HepG2 (cell line): ENCODE data around the gene ATAD2B. TPM values are rescaled to one million over a fixed set of nuclear protein-coding genes. Genes with fewer than 3 reads are reported as not detected.

Experiments
- ATAC-seq: fragments of 200-7000 bp; cut with Tn5 transposase; 3 replicates; pipeline ENCODE4 v1.9.1; 2020; ENCODE audit warnings: mild to moderate bottlenecking, moderate library complexity
- BruUV-seq: library from RNA; stranded (reverse); fragments of 400-500 nt; replicated peaks from 2 replicates; lab custom pipeline; 2021; lab: Mats Ljungman, UMichigan
- CTCF ChIA-PET: fragments of 300-600 bp; formaldehyde crosslinking; extraction: SDS; loops from one replicate; lab custom pipeline; 2021; ENCODE audit warnings: low total read pairs, inconsistent platforms, low intra/inter-chr PET ratio; lab: Yijun Ruan, JAX
- POLR2A ChIA-PET: fragments of 350-600 bp; sonication (Branson Sonifier 250); formaldehyde crosslinking; loops from one replicate; lab custom pipeline; 2020; ENCODE audit warnings: antibody characterized with exemption, inconsistent platforms; lab: Yijun Ruan, JAX
- DNase-seq: peaks from one replicate; pipeline ENCODE4 v3.0.0-alpha.2; 2015; ENCODE audit warnings: low spot score
- FAIRE-seq: peaks from 3 replicates; lab custom pipeline; 2011; peaks lifted over from hg19 to GRCh38; lab: Jason Lieb, UNC
- H2AFZ ChIP-seq: one replicate; pipeline ENCODE4 v1.6.1; 2011; ENCODE audit warnings: low read length, inconsistent platforms
- H3K27ac ChIP-seq: fragments of 300-600 bp; 3 replicates; pipeline ENCODE4 v1.8.0; 2011; ENCODE audit warnings: mixed run types, mild to moderate bottlenecking, mixed read lengths, low read length, inconsistent platforms; ENCODE audit not compliant: insufficient read depth; ENCODE audit errors: extremely low read length
- H3K27me3 ChIP-seq, 2 experiments: fragments of 200-600 bp in 1 of 2; 2 replicates in 1 of 2; 3 replicates in 1 of 2; pipeline versions ENCODE4 v1.6.0 to v1.8.0; 2011; ENCODE audit warnings: low read length in 2 of 2, mild to moderate bottlenecking in 2 of 2, moderate library complexity in 2 of 2, inconsistent platforms in 1 of 2; ENCODE audit not compliant: insufficient read depth in 2 of 2, control insufficient read depth in 1 of 2
- H3K36me3 ChIP-seq, 2 experiments: fragments of 200-600 bp in 1 of 2; replicated peaks in 1 of 2; 2 replicates in 1 of 2; 3 replicates in 1 of 2; pipeline versions ENCODE4 v1.5.1 to v1.8.0; 2011; ENCODE audit warnings: low read length in 2 of 2, inconsistent platforms in 1 of 2; ENCODE audit not compliant: insufficient read depth in 2 of 2, control insufficient read depth in 1 of 2
- H3K4me1 ChIP-seq: 2 replicates; pipeline ENCODE4 v1.5.1; 2012; ENCODE audit warnings: low read length, inconsistent platforms; ENCODE audit not compliant: insufficient read depth
- H3K4me2 ChIP-seq: 2 replicates; pipeline ENCODE4 v1.6.0; 2011; ENCODE audit warnings: low read depth, low read length, inconsistent platforms
- H3K4me3 ChIP-seq, 3 experiments: fragments of 200-600 bp in 1 of 3; sonication (generic), shearing (Covaris generic) in 1 of 3; replicated peaks in 1 of 3; 2 replicates each; pipeline ENCODE4 v1.5.1; 2011 to 2016; ENCODE audit warnings: low read length in 3 of 3, inconsistent platforms in 2 of 3, low read depth in 2 of 3, mild to moderate bottlenecking in 2 of 3, control low read depth in 1 of 3, mixed read lengths in 1 of 3; ENCODE audit not compliant: insufficient read depth in 1 of 3
- H3K79me2 ChIP-seq: one replicate; pipeline ENCODE4 v1.6.1; 2011; ENCODE audit warnings: low read length, inconsistent platforms; ENCODE audit not compliant: insufficient read depth
- H3K9ac ChIP-seq: 2 replicates; pipeline ENCODE4 v1.6.0; 2011; ENCODE audit warnings: mild to moderate bottlenecking, low read depth, low read length, inconsistent platforms; ENCODE audit not compliant: insufficient read depth
- H3K9me3 ChIP-seq: 2 replicates; pipeline ENCODE4 v1.5.1; 2012; ENCODE audit warnings: mild to moderate bottlenecking, low read length
- H4K20me1 ChIP-seq: 2 replicates; pipeline ENCODE4 v1.6.0; 2011; ENCODE audit warnings: inconsistent platforms, mild to moderate bottlenecking, low read length, moderate library complexity; ENCODE audit not compliant: insufficient read depth
- AHDC1 ChIP-seq: sonication (generic); formaldehyde crosslinking; IDR thresholded peaks from 2 replicates; pipeline ENCODE4 v1.5.1; 2020; ENCODE audit warnings: mild to moderate bottlenecking, missing genetic modification reagents, borderline replicate concordance
- ATF7-NPFF ChIP-seq: sonication (generic); formaldehyde crosslinking; IDR thresholded peaks from 2 replicates; pipeline ENCODE4 v1.8.1; 2023; ENCODE audit warnings: mild to moderate bottlenecking, low read depth, missing genetic modification reagents, moderate library complexity
- HNF4A ChIP-seq: sonication (generic); formaldehyde crosslinking; IDR thresholded peaks from 2 replicates; pipeline ENCODE4 v1.4.0; 2020; ENCODE audit warnings: missing genetic modification reagents
- KDM5B ChIP-seq: sonication (generic); formaldehyde crosslinking; IDR thresholded peaks from 2 replicates; pipeline ENCODE4 v1.4.0; 2020; ENCODE audit warnings: missing genetic modification reagents, mild to moderate bottlenecking, borderline replicate concordance
- MXI1 ChIP-seq: IDR thresholded peaks from 3 replicates; pipeline ENCODE4 v1.6.1; 2012; ENCODE audit warnings: low read depth, low read length, inconsistent platforms, borderline replicate concordance
- PCBP2 ChIP-seq: fragments of 200-400 bp; formaldehyde crosslinking; optimal IDR thresholded peaks from 2 replicates; pipeline ENCODE3; 2018; ENCODE audit warnings: low read length, low read depth; ENCODE audit not compliant: poor library complexity, severe bottlenecking
- RBFOX2 ChIP-seq: fragments of 200-400 bp; formaldehyde crosslinking; IDR thresholded peaks from 2 replicates; pipeline ENCODE4 v1.6.1; 2017; ENCODE audit warnings: low read depth, mild to moderate bottlenecking, low read length
- SIN3A ChIP-seq: IDR thresholded peaks from 2 replicates; pipeline ENCODE4 v1.6.1; 2011; ENCODE audit warnings: low read depth, mild to moderate bottlenecking, control low read depth, low read length, borderline replicate concordance
- U2AF2 ChIP-seq: fragments of 200-400 bp; formaldehyde crosslinking; IDR thresholded peaks from 2 replicates; pipeline ENCODE4 v1.6.1; 2017; ENCODE audit warnings: low read depth, mild to moderate bottlenecking, low read length
- ZFY ChIP-seq: sonication (generic); formaldehyde crosslinking; IDR thresholded peaks from 2 replicates; pipeline ENCODE4 v1.4.0; 2020; ENCODE audit warnings: missing genetic modification reagents
- ZNF17 ChIP-seq: sonication (generic); formaldehyde crosslinking; IDR thresholded peaks from 2 replicates; pipeline ENCODE4 v1.5.0; 2020; ENCODE audit warnings: mild to moderate bottlenecking, missing genetic modification reagents
- ZNF704 ChIP-seq: sonication (generic); formaldehyde crosslinking; IDR thresholded peaks from 2 replicates; pipeline ENCODE4 v1.8.1; 2023; ENCODE audit warnings: mild to moderate bottlenecking, inconsistent platforms, moderate library complexity, missing genetic modification reagents, borderline replicate concordance
- ZNF800 ChIP-seq: sonication (generic); formaldehyde crosslinking; IDR thresholded peaks from 2 replicates; pipeline ENCODE4 v1.4.0; 2020; ENCODE audit warnings: missing genetic modification reagents
- WGBS: methylation state at CpG from one replicate; pipeline ENCODE4 v1.1.6; 2017; ENCODE audit warnings: low lambda C conversion rate; 5-methylcytosine and 5-hydroxymethylcytosine counted together
- in situ Hi-C: cut with HindIII; loops from 2 replicates; pipeline ENCODE4 v1.10.0; 2017; ENCODE audit warnings: low pct_unique_long_range_greater_than_20kb; ENCODE audit not compliant: extremely low pct_ligation_motif_present
- intact Hi-C: fragments of 100-400 bp; cut with micrococcal nuclease; formaldehyde crosslinking; loops from one replicate; pipeline ENCODE4 v1.10.0; 2022; ENCODE audit not compliant: unreplicated experiment
- polyA plus RNA-seq, 8 experiments: library from polyadenylated mRNA; depleted of rRNA in 3 of 8; stranded (reverse) in 7 of 8; unstranded in 1 of 8; fragments of >200 nt; fragmentation: Illumina TruSeq in 4 of 8; extraction: Trizol in 4 of 8; gene quantifications; 2 replicates each; pipeline versions ENCODE4 v1.2.1 to v1.2.3, GENCODE V29; 2011 to 2016; ENCODE audit warnings: low read depth in 4 of 8, missing spikeins in 1 of 8, mixed read lengths in 1 of 8; ENCODE audit not compliant: insufficient read depth in 1 of 8
- total RNA-seq, 5 experiments: library from RNA; depleted of rRNA; stranded (reverse); fragments of >200 nt; fragmentation: Illumina TruSeq; extraction: Trizol; gene quantifications; 2 replicates each; pipeline ENCODE4 v1.2.3, GENCODE V29; 2016; ENCODE audit warnings: low read depth in 1 of 5

ATAD2B gene
- total and polyA plus RNA-seq, 2 of the 13 experiments (the other 11 are each of a cell fraction or from before 2014, with no cell fraction given), result 5.3 to 22.2 TPM

- no TSS peak for BruUV-seq
- no peak for TF ChIP-seq ZFY (CRISPR knock-in tag)
- no peak for TF ChIP-seq ZNF800
- no peak for TF ChIP-seq ATF7-NPFF
- no peak for TF ChIP-seq KDM5B (CRISPR knock-in tag)
- TF ChIP-seq ZNF704, result no peak
- no peak for TF ChIP-seq MXI1
- TF ChIP-seq HNF4A, result no peak
- TF ChIP-seq ZNF17 (CRISPR knock-in tag), result no peak
- no peak for TF ChIP-seq SIN3A
- TF ChIP-seq PCBP2, result no peak
- no peak for TF ChIP-seq AHDC1
- no peak for TF ChIP-seq U2AF2
- TF ChIP-seq RBFOX2, result no peak
- CTCF ChIA-PET, result no interaction called here
- 97% methylated on average over 3 of the region's 3 CpGs for whole genome bisulfite sequencing
- no peak overlapping the region for H3K4me2 ChIP-seq
- H3K4me1 ChIP-seq, result no peaks in the 10 kb centered on the region
- intact Hi-C loops (no loop called here), in situ Hi-C loops (no loop called here)
- no peaks in the 10 kb centered on the region for H4K20me1 ChIP-seq
- no peak overlapping the region for H3K27ac ChIP-seq
- no peaks in the 10 kb centered on the region for H3K27me3 ChIP-seq
- H2AFZ ChIP-seq, result no peak overlapping the region
- no peak overlapping the region for H3K9ac ChIP-seq
- ATAC-seq, result no peak
- no peak overlapping the region for H3K4me3 ChIP-seq
- H3K79me2 ChIP-seq, result no peaks in the 10 kb centered on the region
- POLR2A ChIA-PET, result no interaction called here
- no peak for FAIRE-seq
- peaks cover 3% of the 10 kb centered on the region in 2 experiments; a peak in 2 of 5 replicates for H3K36me3 ChIP-seq
- H3K9me3 ChIP-seq, result no peaks in the 10 kb centered on the region
- no peak for DNase-seq
Measured at GRCh38 chr2:23734416-23734815, 192.5 kb downstream of the ATAD2B start.
